ENCODE results near the gene ABCC11.

- TF ChIP-seq CTCF (IDR thresholded peaks at IDR 0.05 in 8 of 11, conservative IDR thresholded peaks at IDR 0.05 in 3 of 11) (no peak), POLR2A (IDR thresholded peaks at IDR 0.05) (no peak), POLR2AphosphoS5 (IDR thresholded peaks at IDR 0.05) (no peak)
Observed at GRCh38 chr16:48180868-48181480, 66.4 kb downstream of the ABCC11 start.

All from spleen (tissue), 7 donors.